LNCaP clone FGC (cell line): ENCODE results near the gene CCDC85C.

Experiments
- DNase-seq: peaks from one replicate; pipeline ENCODE4 v3.0.0-alpha.2; 2011; ENCODE audit warnings: low read depth
- H3K4me3 ChIP-seq: 2 replicates; pipeline ENCODE4 v1.5.1; 2011; ENCODE audit warnings: mild to moderate bottlenecking, low read depth, low read length, control low read depth
- CTCF ChIP-seq: IDR thresholded peaks from 2 replicates; pipeline ENCODE4 v1.5.1; 2012; ENCODE audit warnings: mild to moderate bottlenecking; ENCODE audit not compliant: control insufficient read depth, insufficient read depth; ENCODE audit errors: extremely low read depth

The CCDC85C gene

GRCh38 chr14:99589651-99590530 is 14.1 kb downstream of the CCDC85C start:
- TF ChIP-seq CTCF, result no peak
- no peak for DNase-seq
- H3K4me3 ChIP-seq, result no peak overlapping the region

- DNase-seq, result no peak
- TF ChIP-seq CTCF, result no peak
- H3K4me3 ChIP-seq, result no peak overlapping the region
Observed at GRCh38 chr14:99589031-99589441, 15.0 kb downstream of the CCDC85C start.

- no peak for DNase-seq
- no peak for TF ChIP-seq CTCF
Observed at GRCh38 chr14:99587460-99588278, 16.3 kb downstream of the CCDC85C start.

GRCh38 chr14:99586761-99587459 is 17.1 kb downstream of the CCDC85C start:
- TF ChIP-seq CTCF, result no peak
- no peak for DNase-seq
- no peak overlapping the region for H3K4me3 ChIP-seq

More at GRCh38 chr14:99587460-99588278, 16.3 kb downstream of the CCDC85C start:
- H3K4me3 ChIP-seq, result no peak overlapping the region

GRCh38 chr14:99586054-99586760 is 17.8 kb downstream of the CCDC85C start:
- no peak for TF ChIP-seq CTCF
- H3K4me3 ChIP-seq, result no peak overlapping the region
- no peak for DNase-seq

GRCh38 chr14:99584823-99585222 is 19.2 kb downstream of the CCDC85C start:
- DNase-seq, result no peak
- H3K4me3 ChIP-seq, result no peak overlapping the region
- no peak for TF ChIP-seq CTCF
